NCI-H345 treated with DMSO at 0.1 percent for 48 hours (cell line): Measurements from ENCODE around the gene LRRC43.
"Not testable (repeated sequence)": the region's sequence is repeated elsewhere in the genome, so short reads cannot be mapped to it uniquely, and the experiment has no call there.

ENCODE experiments used
- DNase-seq: peaks from one replicate; lab custom pipeline; 2025; ENCODE audit not compliant: unreplicated experiment; lab: John Stamatoyannopoulos, UW

Gene LRRC43

GRCh38 chr12:122190842-122191668 lies 8.1 kb downstream of the LRRC43 start:
- no peak for DNase-seq

DNA sequence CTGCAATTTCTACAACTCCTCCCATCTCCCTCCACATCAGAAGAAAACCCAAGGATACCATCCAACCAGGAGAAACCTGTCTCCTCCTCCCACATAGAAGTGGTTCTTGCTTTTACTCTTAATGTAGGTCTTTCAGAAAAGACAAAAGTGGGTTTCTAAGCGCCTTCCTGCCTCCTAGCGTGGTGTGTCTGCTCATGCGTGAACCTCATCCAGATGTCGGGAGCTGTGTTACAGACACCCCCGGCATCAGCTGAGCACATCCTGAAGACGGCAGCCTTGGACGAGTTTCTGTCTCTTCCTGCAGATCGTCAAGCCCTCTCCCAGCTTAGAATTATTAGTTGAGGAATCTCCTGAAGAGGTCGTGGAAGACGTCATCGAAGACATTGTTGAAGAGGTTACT lies 9.5 kb downstream of the LRRC43 start:
- no peak for DNase-seq

DNA sequence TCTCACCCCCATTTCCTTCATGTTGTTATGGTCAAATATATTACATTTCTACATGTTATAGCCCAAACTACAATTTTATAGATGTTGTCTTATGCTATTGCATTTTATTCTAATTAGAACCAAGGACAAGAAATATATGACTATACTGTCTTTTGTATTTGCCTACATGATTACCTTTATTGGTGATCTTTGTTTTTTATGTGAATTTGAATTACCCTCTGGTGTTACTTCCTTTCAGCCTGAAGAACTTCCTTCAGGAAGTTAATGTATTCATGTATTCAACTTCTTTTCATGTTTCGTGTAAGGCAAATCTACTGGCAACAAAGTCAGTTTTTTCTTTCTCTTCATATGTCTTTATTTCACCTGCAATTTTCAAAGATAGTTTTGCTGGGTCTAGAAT lies 11.9 kb downstream of the LRRC43 start:
- DNase-seq = no peak

DNA sequence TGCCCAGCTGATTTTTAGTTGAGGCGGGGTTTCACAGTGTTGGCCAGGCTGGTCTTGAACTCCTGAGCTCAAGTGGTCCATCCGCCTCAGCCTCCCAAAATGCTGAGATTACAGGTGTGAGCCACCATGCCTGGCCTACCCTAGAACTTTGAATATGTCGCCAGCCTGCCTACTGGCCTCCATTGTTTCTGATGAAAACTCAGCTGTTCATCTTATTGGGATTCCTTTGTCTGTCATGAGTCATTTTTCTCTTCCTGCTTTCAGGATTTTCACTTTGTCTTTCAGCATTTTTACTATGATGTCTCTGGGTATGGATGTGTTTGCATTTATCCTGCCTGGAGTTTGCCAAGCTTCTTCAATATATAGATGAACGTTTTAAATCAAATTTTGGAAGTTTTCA lies 12.5 kb downstream of the LRRC43 start:
- no peak for DNase-seq

GRCh38 chr12:122197612-122197966 lies 14.7 kb downstream of the LRRC43 start:
- no peak for DNase-seq

GRCh38 chr12:122199484-122200355 lies 16.8 kb downstream of the LRRC43 start:
- no peak for DNase-seq

DNA sequence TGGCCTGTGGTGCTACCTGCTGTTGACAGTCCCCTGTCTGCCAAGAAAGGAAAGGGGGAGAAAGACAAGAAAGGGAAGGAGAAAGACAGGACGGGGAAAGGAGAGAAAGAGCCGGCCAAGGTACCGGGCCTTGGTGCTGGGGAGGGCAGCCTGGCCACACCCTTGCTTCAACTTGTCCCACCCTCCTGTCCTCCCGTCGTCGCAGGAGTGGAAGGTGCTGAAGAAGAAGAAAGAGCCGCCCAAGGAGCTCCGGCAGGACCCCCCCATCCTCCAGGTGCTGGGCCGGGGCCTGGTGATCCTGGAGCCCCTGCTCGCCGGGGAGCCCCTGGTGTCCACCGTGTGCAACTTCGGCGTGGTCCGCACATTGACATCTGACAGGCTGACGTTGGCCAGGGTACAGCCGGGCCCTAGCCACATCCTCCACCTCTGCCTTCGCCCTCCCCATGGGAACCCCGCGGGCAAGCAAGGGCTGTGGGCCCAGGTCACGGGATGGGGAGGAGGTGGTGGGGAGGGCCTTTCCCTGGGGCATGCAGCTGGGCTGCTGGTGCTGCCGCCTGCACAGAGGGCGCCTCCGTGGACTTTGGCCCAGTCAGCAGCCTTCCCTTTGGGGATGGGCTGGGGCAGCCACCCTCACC lies 17.7 kb downstream of the LRRC43 start:
- DNase-seq = no peak

GRCh38 chr12:122201381-122201780 lies 18.5 kb downstream of the LRRC43 start:
- no peak for DNase-seq

- DNase-seq = no peak
Observed at GRCh38 chr12:122202017-122202416, 19.1 kb downstream of the LRRC43 start.

DNA sequence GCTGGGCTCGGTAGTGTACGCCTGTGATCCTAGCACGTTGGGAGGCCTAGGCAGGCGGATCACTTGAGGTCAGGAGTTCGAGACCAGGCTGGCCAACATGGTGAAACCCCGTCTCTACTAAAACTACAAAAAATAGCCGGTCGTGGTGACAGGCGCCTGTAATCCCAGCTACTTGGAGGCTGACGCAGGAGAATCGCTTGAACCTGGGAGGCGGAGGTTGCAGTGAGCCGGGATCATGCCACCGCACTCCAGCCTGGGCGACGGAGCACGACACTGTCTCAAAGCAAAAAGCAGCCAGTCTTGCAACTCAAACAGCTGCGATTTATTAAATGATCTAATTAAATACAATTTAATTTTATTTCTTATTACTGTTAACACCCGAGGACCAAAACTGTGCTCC lies 19.9 kb downstream of the LRRC43 start:
- DNase-seq = not testable (repeated sequence)

DNA sequence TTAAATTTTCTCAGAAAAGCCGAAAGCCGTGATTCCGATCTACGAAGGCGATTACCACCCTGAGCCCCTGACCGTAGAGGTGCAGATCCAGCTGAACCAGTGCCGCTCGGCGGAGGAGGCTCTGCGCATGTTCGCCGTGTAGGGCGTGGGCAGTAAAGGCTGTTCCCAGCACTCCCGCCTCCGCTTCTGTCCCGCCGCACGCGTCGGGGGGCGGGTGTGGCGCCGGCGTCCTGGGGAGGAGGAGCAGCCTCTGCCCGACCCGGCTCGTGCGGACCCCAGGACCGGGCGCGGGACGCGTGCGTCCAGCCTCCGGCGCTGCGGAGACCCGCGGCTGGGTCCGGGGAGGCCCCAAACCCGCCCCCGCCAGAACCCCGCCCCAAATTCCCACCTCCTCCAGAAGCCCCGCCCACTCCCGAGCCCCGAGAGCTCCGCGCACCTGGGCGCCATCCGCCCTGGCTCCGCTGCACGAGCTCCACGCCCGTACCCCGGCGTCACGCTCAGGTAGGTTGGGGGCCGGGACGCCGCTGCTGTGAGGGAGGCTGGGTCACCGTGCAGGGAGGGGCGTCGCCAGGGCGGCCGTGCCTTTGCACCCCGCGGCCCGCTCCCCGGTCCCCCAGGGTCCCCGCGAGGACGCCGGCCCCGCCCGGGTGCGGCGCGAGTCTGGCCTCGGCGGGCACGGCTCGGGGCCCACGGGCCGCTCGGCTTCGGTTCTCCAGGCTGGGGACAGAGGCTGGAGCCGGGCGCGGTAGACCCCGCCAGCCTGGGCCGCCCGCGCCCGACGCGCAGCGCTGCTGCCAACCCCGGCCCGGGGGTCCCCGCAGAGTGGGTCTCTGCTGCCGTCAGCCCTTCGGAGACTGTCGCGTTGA lies 20.6 kb downstream of the LRRC43 start, which contains the start of gene B3GNT4:
Gene B3GNT4 (plus strand): TSS at position 409 of the 866 bp plus-strand sequence. CDS start 910 bp downstream, outside the sequence.
- peak; percentile 57 for DNase-seq

- no peak for DNase-seq
Observed at GRCh38 chr12:122204167-122205052, 21.5 kb downstream of the LRRC43 start.

GRCh38 chr12:122205053-122205925 lies 22.4 kb downstream of the LRRC43 start:
- DNase-seq = no peak

GRCh38 chr12:122206111-122206881 lies 23.4 kb downstream of the LRRC43 start:
- DNase-seq = no peak

DNA sequence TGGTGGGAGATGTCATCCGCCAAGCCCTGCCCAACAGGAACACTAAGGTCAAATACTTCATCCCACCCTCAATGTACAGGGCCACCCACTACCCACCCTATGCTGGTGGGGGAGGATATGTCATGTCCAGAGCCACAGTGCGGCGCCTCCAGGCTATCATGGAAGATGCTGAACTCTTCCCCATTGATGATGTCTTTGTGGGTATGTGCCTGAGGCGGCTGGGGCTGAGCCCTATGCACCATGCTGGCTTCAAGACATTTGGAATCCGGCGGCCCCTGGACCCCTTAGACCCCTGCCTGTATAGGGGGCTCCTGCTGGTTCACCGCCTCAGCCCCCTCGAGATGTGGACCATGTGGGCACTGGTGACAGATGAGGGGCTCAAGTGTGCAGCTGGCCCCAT lies 24.1 kb downstream of the LRRC43 start:
- no peak for DNase-seq

DNA sequence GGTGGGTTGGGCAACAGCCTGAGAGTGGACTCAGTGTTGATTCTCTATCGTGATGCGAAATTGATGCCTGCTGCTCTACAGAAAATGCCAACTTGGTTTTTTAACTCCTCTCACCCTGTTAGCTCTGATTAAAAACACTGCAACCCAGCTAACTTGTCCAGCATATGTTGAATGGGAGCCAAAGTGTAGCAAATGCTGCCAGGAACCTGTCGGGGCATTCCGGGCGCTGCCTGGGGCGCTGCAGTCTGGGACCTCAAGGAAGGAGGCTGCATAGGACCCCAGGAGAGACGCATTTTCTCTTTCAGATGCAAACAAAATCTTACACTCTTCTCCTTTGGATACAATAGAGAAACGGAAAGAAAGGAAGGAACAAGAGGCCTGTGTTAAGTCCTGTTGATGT lies 24.5 kb downstream of the LRRC43 start:
- no peak for DNase-seq

DNA sequence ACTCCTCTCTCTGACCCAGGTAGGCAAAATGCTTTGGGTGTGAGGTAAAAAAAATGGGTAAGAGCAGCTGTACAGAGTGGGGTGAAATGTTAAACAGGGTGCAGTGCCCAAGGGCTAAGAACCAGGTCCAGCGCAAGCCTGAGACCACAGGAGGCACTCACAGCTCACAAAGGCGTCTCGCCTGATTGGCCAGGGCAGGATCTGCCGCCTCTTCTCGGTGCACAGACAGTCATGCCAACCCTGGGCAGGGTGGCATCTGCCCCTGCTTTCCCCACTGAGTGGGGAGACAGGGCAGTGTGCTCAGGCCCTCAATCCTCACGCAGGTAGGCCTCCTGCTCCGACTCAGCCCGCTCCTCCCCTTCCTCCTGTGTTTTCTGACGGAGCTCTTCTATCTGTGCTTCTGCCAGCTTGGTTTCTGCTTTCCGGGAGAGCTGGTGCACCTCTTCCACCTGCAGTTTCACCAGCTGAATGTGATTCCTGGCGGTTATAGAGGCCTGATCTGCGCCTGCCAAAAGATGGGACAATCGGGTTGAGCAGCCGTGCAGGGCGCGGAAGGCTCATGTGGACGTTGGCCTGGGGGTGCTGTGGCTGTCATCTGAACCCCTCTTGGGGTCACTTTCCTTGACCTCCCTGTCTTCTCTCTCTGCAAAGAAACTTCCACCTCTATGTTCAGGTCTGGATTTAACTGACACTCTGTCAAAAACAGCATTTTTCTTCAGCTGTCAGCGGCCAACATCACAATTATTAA lies 25.3 kb downstream of the LRRC43 start:
- no peak for DNase-seq
